GM21423 (cell line): ENCODE data around the gene RALGAPB.

Experiments used
- ATAC-seq: cut with Tn5 transposase; IDR thresholded peaks from one replicate; pipeline ENCODE4 v1.9.1; 2021; ENCODE audit warnings: mild to moderate bottlenecking, moderate library complexity; ENCODE audit not compliant: unreplicated experiment

The RALGAPB gene

GRCh38 chr20:38543014-38543906 is 70.6 kb downstream of the RALGAPB start:
- no peak for ATAC-seq

GRCh38 chr20:38545771-38546170 is 73.1 kb downstream of the RALGAPB start:
- no peak for ATAC-seq

- ATAC-seq = no peak
Measured at GRCh38 chr20:38547288-38548085, 74.8 kb downstream of the RALGAPB start.

GRCh38 chr20:38548356-38549083 is 75.9 kb downstream of the RALGAPB start:
- ATAC-seq = no peak

- no peak for ATAC-seq
Measured at GRCh38 chr20:38550274-38550673, 77.6 kb downstream of the RALGAPB start.

GRCh38 chr20:38551056-38551626 is 78.5 kb downstream of the RALGAPB start:
- no peak for ATAC-seq

GRCh38 chr20:38554986-38555385 is 82.3 kb downstream of the RALGAPB start:
- ATAC-seq = no peak

GRCh38 chr20:38555395-38555794 is 82.8 kb downstream of the RALGAPB start:
- ATAC-seq = no peak

- no peak for ATAC-seq
Measured at GRCh38 chr20:38557174-38557573, 84.5 kb downstream of the RALGAPB start.

GRCh38 chr20:38558596-38559360 is 86.1 kb downstream of the RALGAPB start:
- ATAC-seq = no peak

- ATAC-seq = no peak
Measured at GRCh38 chr20:38559764-38560163, 87.1 kb downstream of the RALGAPB start.

- no peak for ATAC-seq
Measured at GRCh38 chr20:38563802-38564431, 91.3 kb downstream of the RALGAPB start.

- no peak for ATAC-seq
Measured at GRCh38 chr20:38564680-38565079, 92.0 kb downstream of the RALGAPB start.

GRCh38 chr20:38566036-38566598 is 93.5 kb downstream of the RALGAPB start:
- no peak for ATAC-seq

GRCh38 chr20:38569747-38570525 is 97.3 kb downstream of the RALGAPB start:
- no peak for ATAC-seq

GRCh38 chr20:38573413-38573812 is 100.8 kb downstream of the RALGAPB start:
- no peak for ATAC-seq

- no peak for ATAC-seq
Measured at GRCh38 chr20:38579219-38579910, 106.7 kb downstream of the RALGAPB start.

- no peak for ATAC-seq
Measured at GRCh38 chr20:38579921-38580320, 107.3 kb downstream of the RALGAPB start.
